Stomach (tissue), 19 donors: ENCODE measurements around the gene SMAD6. TPM values are rescaled to one million over a fixed set of nuclear protein-coding genes. Genes with fewer than 3 reads are reported as not detected.

Experiments
- DNase-seq, 2 donors: peaks; one replicate each; pipeline versions ENCODE4 v3.0.0 to v3.0.0-alpha.2; 2013 to 2019
- H3K27ac ChIP-seq, 5 donors: fragments of 200-600 bp in 4 of 5; sonication (generic) in 4 of 5; one replicate each; pipeline ENCODE4 v1.5.1; 2013 to 2019; ENCODE audit warnings: mild to moderate bottlenecking in 1 of 5, moderate library complexity in 1 of 5
- H3K27me3 ChIP-seq, 3 donors: fragments of 200-600 bp; sonication (generic); one replicate each; pipeline ENCODE4 v1.5.1; 2017 to 2019; ENCODE audit warnings: mixed run types in 1 of 3
- H3K36me3 ChIP-seq, 4 donors: fragments of 200-600 bp; sonication (generic); 1 replicate in 3 of 4; 2 replicates in 1 of 4; pipeline ENCODE4 v1.5.1; 2016 to 2019
- H3K4me1 ChIP-seq, 4 donors: fragments of 200-600 bp; sonication (generic); one replicate each; pipeline ENCODE4 v1.5.1; 2016 to 2019
- H3K4me3 ChIP-seq, 4 donors: fragments of 200-600 bp; sonication (generic) in 3 of 4; one replicate each; pipeline ENCODE4 v1.5.1; 2016 to 2019; ENCODE audit warnings: mild to moderate bottlenecking in 1 of 4
- H3K9me3 ChIP-seq, 4 donors: fragments of 200-600 bp; sonication (generic); one replicate each; pipeline ENCODE4 v1.5.1; 2016 to 2019
- EP300 ChIP-seq: sonication (generic); formaldehyde crosslinking; IDR thresholded peaks from one replicate; pipeline ENCODE4 v1.6.1; 2017; ENCODE audit warnings: antibody characterized with exemption
- POLR2A ChIP-seq, 4 donors: fragments of 450-650 bp; IDR thresholded peaks; one replicate each; pipeline ENCODE4 v1.6.1; 2016; ENCODE audit warnings: antibody characterized with exemption in 4 of 4, control low read depth in 2 of 4, mild to moderate bottlenecking in 1 of 4, moderate library complexity in 1 of 4
- POLR2AphosphoS5 ChIP-seq, 3 donors: sonication (generic); formaldehyde crosslinking; IDR thresholded peaks; one replicate each; pipeline ENCODE4 v1.6.1; 2016; ENCODE audit warnings: antibody characterized with exemption in 3 of 3
- WGBS, 5 donors: extraction: QIAGEN DNeasy Blood & Tissue Kit in 3 of 5; methylation state at CpG; one replicate each; pipeline versions ENCODE4 v1.1.5 to v1.1.7; 2013 to 2018; 5-methylcytosine and 5-hydroxymethylcytosine counted together
- intact Hi-C: fragments of 100-400 bp; cut with DNase I; formaldehyde crosslinking; loops from one replicate; pipeline ENCODE4 v1.15.1; 2023; ENCODE audit warnings: low total_unique reads
- long read RNA-seq, 10 donors: transcript quantifications; one replicate each; lab custom pipeline, GENCODE V29; 2026
- polyA plus RNA-seq, 3 donors: library from polyadenylated mRNA; stranded (reverse); fragments of 200-250 nt; gene quantifications; one replicate each; pipeline ENCODE4 v1.2.3, GENCODE V29; 2013
- total RNA-seq, 5 donors: library from RNA; depleted of rRNA; stranded (reverse); fragments of >200 nt; gene quantifications; one replicate each; pipeline versions ENCODE4 v1.1.0 to v1.2.3, GENCODE V29; 2014 to 2016
- TF ChIP-seq, protein P1 (sequence below), 7 experiments: fragments of 450-650 bp in 4 of 7; fragments of 200-600 bp in 3 of 7; sonication (generic) in 3 of 7; IDR thresholded peaks; one replicate each; pipeline ENCODE4 v1.5.1; 2016 to 2019; ENCODE audit warnings: antibody characterized with exemption in 7 of 7, control low read depth in 2 of 7, mild to moderate bottlenecking in 1 of 7
- donor health status: healthy with polysubstance abuse.
- donor health status: Bipolar disorder and iron deficiency.
- donor health status: healthy.

SMAD6 gene
- total RNA-seq (100 to 1,000 TPM in 2 of 5 donors, 10 to 100 TPM in 3; 20.4 to 112 (median 76.4) TPM), polyA plus RNA-seq (1 to 10 TPM; 4.0 to 5.7 (median 4.6) TPM)
- long read RNA-seq, donor 1, full-length matches to known transcripts = 3 of 3 reads
- long read RNA-seq, donor 1, partial matches to known transcripts = 0 of 3 reads
- long read RNA-seq, donor 1, other reads (novel, unspliced or antisense) = 0 of 3 reads
- long read RNA-seq, donor 2, full-length matches to known transcripts = 10 of 10 reads
- long read RNA-seq, donor 2, partial matches to known transcripts = 0 of 10 reads
- long read RNA-seq, donor 2, other reads (novel, unspliced or antisense) = 0 of 10 reads
- long read RNA-seq, donor 3, full-length matches to known transcripts = 5 of 5 reads
- long read RNA-seq, donor 3, partial matches to known transcripts = 0 of 5 reads
- long read RNA-seq, donor 3, other reads (novel, unspliced or antisense) = 0 of 5 reads
- long read RNA-seq, donor 4 = 0 reads
- long read RNA-seq, donor 5, full-length matches to known transcripts = 5 of 5 reads
- long read RNA-seq, donor 5, partial matches to known transcripts = 0 of 5 reads
- long read RNA-seq, donor 5, other reads (novel, unspliced or antisense) = 0 of 5 reads
- long read RNA-seq, donor 6, full-length matches to known transcripts = 17 of 17 reads
- long read RNA-seq, donor 6, partial matches to known transcripts = 0 of 17 reads
- long read RNA-seq, donor 6, other reads (novel, unspliced or antisense) = 0 of 17 reads
- long read RNA-seq, donor 7, partial matches to known transcripts = 13 of 17 reads
- long read RNA-seq, donor 7, other reads (novel, unspliced or antisense) = 0 of 17 reads
- long read RNA-seq, donor 8, full-length matches to known transcripts = 7 of 7 reads
- long read RNA-seq, donor 8, partial matches to known transcripts = 0 of 7 reads
- long read RNA-seq, donor 8, other reads (novel, unspliced or antisense) = 0 of 7 reads
- long read RNA-seq, donor 9, full-length matches to known transcripts = 2 of 21 reads
- long read RNA-seq, donor 9, partial matches to known transcripts = 19 of 21 reads
- long read RNA-seq, donor 9, other reads (novel, unspliced or antisense) = 0 of 21 reads
- long read RNA-seq, donor 10, full-length matches to known transcripts = 1 of 1 reads
- long read RNA-seq, donor 10, partial matches to known transcripts = 0 of 1 reads
- long read RNA-seq, donor 10, other reads (novel, unspliced or antisense) = 0 of 1 reads

DNA sequence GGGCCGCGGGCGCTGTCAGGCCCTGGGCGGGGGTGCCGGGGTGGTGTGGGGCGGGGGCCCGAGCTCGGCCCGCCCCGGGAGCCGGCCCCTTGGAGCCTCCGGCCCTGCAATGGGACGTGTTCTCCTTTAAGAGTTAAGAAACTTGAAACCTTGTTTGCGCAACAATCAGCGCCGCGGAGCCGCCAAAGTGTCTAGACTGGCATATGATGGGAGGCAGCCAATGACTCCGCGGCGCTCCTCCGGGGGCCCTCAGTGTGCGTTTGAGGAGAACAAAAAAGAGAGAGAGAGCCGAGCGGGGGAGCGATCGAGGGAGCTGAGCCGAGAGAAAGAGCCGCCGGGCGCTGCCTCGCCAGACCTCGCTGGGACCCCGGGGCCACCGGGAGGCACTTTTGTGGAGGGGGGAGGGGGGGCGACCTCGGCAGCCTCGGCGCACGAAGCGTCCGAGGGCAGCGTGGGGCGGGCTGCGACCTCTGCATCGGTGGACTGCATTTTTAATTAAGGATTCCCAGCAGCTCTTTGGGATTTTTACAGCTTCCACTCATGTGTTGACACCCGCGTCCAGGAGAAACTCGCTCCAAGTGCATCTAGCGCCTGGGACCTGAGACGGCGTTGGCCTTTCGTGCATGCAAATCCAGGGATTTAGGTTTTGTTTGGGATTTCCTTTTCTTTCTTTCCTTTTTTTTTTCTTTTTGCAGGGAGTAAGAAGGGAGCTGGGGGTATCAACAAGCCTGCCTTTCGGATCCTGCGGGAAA, at the start of gene SMAD6:
TSS of gene SMAD6 (plus strand) at position 202 of the 752 bp plus-strand sequence. CDS start 1,023 bp downstream, outside the sequence.
- Histone ChIP-seq H3K4me3 (peak within 1 kb of the TSS; percentile 72 to 97 (median 82)), H3K27me3 (peaks cover 0 to 20% (median 0%) of the 10 kb centered on the region in 3 donors), H3K27ac (peak within 1 kb of the TSS; percentile 86 to 90 (median 90)), H3K4me1 (peaks cover 34 to 64% (median 58%) of the 10 kb centered on the region in 4 donors), H3K36me3 (no peaks in the 10 kb centered on the region), H3K9me3 (no peaks in the 10 kb centered on the region)
- 0 to 1% (median 1%) methylated on average over 41 to 55 of the region's 55 CpGs for WGBS, 5 donors
- peak; percentile 96 to 98 for DNase-seq
- TF ChIP-seq, protein P1, sequence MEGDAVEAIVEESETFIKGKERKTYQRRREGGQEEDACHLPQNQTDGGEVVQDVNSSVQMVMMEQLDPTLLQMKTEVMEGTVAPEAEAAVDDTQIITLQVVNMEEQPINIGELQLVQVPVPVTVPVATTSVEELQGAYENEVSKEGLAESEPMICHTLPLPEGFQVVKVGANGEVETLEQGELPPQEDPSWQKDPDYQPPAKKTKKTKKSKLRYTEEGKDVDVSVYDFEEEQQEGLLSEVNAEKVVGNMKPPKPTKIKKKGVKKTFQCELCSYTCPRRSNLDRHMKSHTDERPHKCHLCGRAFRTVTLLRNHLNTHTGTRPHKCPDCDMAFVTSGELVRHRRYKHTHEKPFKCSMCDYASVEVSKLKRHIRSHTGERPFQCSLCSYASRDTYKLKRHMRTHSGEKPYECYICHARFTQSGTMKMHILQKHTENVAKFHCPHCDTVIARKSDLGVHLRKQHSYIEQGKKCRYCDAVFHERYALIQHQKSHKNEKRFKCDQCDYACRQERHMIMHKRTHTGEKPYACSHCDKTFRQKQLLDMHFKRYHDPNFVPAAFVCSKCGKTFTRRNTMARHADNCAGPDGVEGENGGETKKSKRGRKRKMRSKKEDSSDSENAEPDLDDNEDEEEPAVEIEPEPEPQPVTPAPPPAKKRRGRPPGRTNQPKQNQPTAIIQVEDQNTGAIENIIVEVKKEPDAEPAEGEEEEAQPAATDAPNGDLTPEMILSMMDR (IDR thresholded peaks at IDR 0.05) = no peak
- peak; percentile 67 to 88 (median 78) for TF ChIP-seq POLR2AphosphoS5 (IDR thresholded peaks at IDR 0.05)
- intact Hi-C loops = no loop called here

DNA sequence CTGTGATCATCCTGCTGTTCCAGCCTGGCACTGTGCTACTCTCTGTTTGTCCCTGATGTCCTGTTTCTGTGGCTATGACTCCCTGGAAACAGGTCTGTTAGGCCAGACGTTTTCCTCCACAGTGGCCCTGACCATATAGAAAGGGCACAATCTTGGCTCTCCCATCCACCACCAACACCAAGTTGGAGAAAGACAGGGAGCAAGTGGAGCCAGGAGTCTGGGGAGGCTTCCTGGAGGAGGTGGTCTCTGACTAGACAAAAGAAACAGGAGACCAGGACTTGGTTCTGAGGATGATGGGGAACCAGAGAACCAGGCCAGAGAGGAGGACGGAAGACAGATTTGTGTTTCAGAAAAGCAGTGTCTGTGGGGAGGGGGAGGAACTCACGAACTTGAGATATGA, 49.2 kb upstream of the SMAD6 start:
- WGBS, 5 donors = 63 to 81% (median 71%) methylated on average over 3 of the region's 3 CpGs
- H3K36me3 ChIP-seq = no peaks in the 10 kb centered on the region
- H3K4me1 ChIP-seq = peaks cover 9 to 50% (median 40%) of the 10 kb centered on the region in 4 donors
- no peak overlapping the region for H3K4me3 ChIP-seq
- H3K27ac ChIP-seq = no peak overlapping the region
- DNase-seq = no peak
- H3K27me3 ChIP-seq = peaks cover 0 to 14% (median 5%) of the 10 kb centered on the region in 3 donors
- TF ChIP-seq, protein P1 (IDR thresholded peaks at IDR 0.05) = no peak
- TF ChIP-seq POLR2A (IDR thresholded peaks at IDR 0.05) (no peak), POLR2AphosphoS5 (IDR thresholded peaks at IDR 0.05) (no peak), EP300 (no peak)
- intact Hi-C loops = no loop called here
- H3K9me3 ChIP-seq = no peaks in the 10 kb centered on the region

DNA sequence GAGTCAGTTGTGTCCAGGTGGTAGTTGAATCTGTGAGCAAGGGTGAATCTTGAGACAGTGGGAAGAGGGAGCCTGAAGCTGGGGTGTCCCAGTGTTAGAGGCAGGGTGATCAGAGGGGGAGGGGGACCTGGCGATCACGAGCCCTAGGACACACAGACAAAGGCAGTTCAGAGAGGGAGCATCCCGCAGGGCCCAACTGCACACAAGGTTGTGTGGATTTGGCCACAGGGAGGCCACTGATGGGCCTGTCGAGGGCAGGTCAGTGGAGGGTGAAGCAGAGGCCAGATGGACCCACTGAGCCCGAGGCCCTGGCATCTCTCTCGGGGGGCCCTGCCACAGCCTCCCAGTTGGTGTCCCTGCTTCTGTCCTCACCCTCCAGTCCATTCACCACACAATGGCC, 48.6 kb upstream of the SMAD6 start:
- TF ChIP-seq POLR2AphosphoS5 (IDR thresholded peaks at IDR 0.05) = no peak
- TF ChIP-seq, protein P1 (IDR thresholded peaks at IDR 0.05) = no peak
- no peak for TF ChIP-seq POLR2A (IDR thresholded peaks at IDR 0.05)
- no peak for TF ChIP-seq EP300
- Histone ChIP-seq H3K4me1 (peaks cover 9 to 48% (median 40%) of the 10 kb centered on the region in 4 donors), H3K27ac (no peak overlapping the region), H3K36me3 (no peaks in the 10 kb centered on the region), H3K27me3 (peaks cover 0 to 14% (median 5%) of the 10 kb centered on the region in 3 donors), H3K9me3 (no peaks in the 10 kb centered on the region), H3K4me3 (no peak overlapping the region)
- no peak for DNase-seq
- WGBS, 5 donors = 93 to 96% (median 95%) methylated on average over 6 of the region's 6 CpGs
- intact Hi-C loops = no loop called here
